Natural killer cell (primary cell): ENCODE measurements around the gene ARHGEF6. TPM values are rescaled to one million over a fixed set of nuclear protein-coding genes. Genes with fewer than 3 reads are reported as not detected.

Experiments
- ATAC-seq, 3 donors: fragments of 150-1000 bp in 2 of 3; fragments of 200-7000 bp in 1 of 3; cut with Tn5 transposase; 1 replicate in 1 of 3; 2 replicates in 2 of 3; pipeline ENCODE4 v1.10.0; 2021; ENCODE audit warnings: mild to moderate bottlenecking in 2 of 3, moderate library complexity in 2 of 3
- DNase-seq, 2 donors: peaks; one replicate each; pipeline versions ENCODE4 v3.0.0 to v3.0.0-alpha.2; 2013 to 2021; ENCODE audit warnings: mixed read lengths in 1 of 2
- H3K27ac ChIP-seq: one replicate; pipeline ENCODE4 v1.5.1; 2013; ENCODE audit warnings: mild to moderate bottlenecking, low read length
- H3K27me3 ChIP-seq: one replicate; pipeline ENCODE4 v1.6.1; 2013; ENCODE audit warnings: low read length; ENCODE audit not compliant: control insufficient read depth, insufficient read depth
- H3K36me3 ChIP-seq: one replicate; pipeline ENCODE4 v1.6.1; 2013; ENCODE audit warnings: low read length; ENCODE audit not compliant: control insufficient read depth, insufficient read depth
- H3K4me1 ChIP-seq: one replicate; pipeline ENCODE4 v1.6.1; 2013; ENCODE audit warnings: low read length; ENCODE audit not compliant: control insufficient read depth, insufficient read depth
- H3K4me3 ChIP-seq: one replicate; pipeline ENCODE4 v1.5.1; 2013; ENCODE audit warnings: low read length
- H3K9me3 ChIP-seq: one replicate; pipeline ENCODE4 v1.6.1; 2013; ENCODE audit warnings: low read length; ENCODE audit not compliant: control insufficient read depth, insufficient read depth
- H3K27ac Mint-ChIP-seq, 2 donors: one replicate each; pipeline ENCODE4 v1.8.0; 2022; ENCODE audit warnings: mild to moderate bottlenecking in 2 of 2, mixed read lengths in 2 of 2, moderate library complexity in 1 of 2
- H3K27me3 Mint-ChIP-seq, 2 donors: one replicate each; pipeline ENCODE4 v1.8.0; 2022; ENCODE audit warnings: low read depth in 2 of 2, mixed read lengths in 2 of 2
- H3K36me3 Mint-ChIP-seq: one replicate; pipeline ENCODE4 v1.8.0; 2022; ENCODE audit warnings: mixed read lengths
- H3K4me1 Mint-ChIP-seq, 2 donors: one replicate each; pipeline ENCODE4 v1.8.0; 2022; ENCODE audit warnings: mixed read lengths in 2 of 2
- H3K4me3 Mint-ChIP-seq: one replicate; pipeline ENCODE4 v1.8.0; 2022; ENCODE audit warnings: mild to moderate bottlenecking, moderate library complexity, mixed read lengths
- H3K9me3 Mint-ChIP-seq, 2 donors: one replicate each; pipeline ENCODE4 v1.8.0; 2022; ENCODE audit warnings: mixed read lengths in 2 of 2
- WGBS: methylation state at CpG from one replicate; pipeline ENCODE4 v1.1.7; 2013; ENCODE audit warnings: missing lambda C conversion rate; ENCODE audit not compliant: insufficient coverage; 5-methylcytosine and 5-hydroxymethylcytosine counted together
- intact Hi-C: fragments of 100-400 bp; cut with micrococcal nuclease; formaldehyde crosslinking; loops from one replicate; pipeline ENCODE4 v1.14.2; 2022
- total RNA-seq, 4 donors: library from RNA; stranded (reverse); fragments of 120-200 nt in 1 of 4; gene quantifications; one replicate each; pipeline versions ENCODE4 v1.2.3 to v1.2.4, GENCODE V29; 2013 to 2022
- TF ChIP-seq, protein P1 (sequence below): fragments of 200-600 bp; IDR thresholded peaks from one replicate; pipeline ENCODE4 v1.8.0; 2022; ENCODE audit warnings: antibody characterized with exemption

Gene ARHGEF6
- total RNA-seq, 3 donors from 2014 or later (not counting 1 experiment from before 2014, with no cell fraction given) = 55.5 to 78.8 (median 75.7) TPM

DNA sequence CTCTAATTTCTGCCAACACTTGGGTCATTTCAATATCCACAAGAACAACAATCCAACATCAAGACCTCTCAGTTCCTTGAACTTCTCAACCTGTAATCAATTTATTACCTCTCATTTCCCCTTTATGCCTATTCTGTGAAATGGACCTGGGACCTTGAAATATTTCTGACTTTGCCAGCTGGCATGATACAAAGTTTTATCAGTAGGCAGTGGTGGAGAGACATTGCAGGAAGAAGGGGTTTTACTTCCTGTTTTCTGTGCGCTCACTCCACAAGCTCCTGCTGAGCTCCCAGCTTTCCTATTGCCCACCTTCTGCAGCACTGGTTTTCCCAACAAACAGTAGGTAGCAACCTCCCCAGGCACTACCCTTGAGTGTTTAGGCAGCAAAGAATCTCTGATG, 3.5 kb upstream of the ARHGEF6 start:
- no peak overlapping the region for H3K4me3 Mint-ChIP-seq
- Histone ChIP-seq H3K4me1 (peaks cover 7% of the 10 kb centered on the region), H3K27ac (no peak overlapping the region), H3K27me3 (no peaks in the 10 kb centered on the region), H3K4me3 (no peak overlapping the region), H3K36me3 (no peaks in the 10 kb centered on the region), H3K9me3 (no peaks in the 10 kb centered on the region)
- DNase-seq = peak in 1 of 2 donors; percentile 20
- TF ChIP-seq, protein P1, sequence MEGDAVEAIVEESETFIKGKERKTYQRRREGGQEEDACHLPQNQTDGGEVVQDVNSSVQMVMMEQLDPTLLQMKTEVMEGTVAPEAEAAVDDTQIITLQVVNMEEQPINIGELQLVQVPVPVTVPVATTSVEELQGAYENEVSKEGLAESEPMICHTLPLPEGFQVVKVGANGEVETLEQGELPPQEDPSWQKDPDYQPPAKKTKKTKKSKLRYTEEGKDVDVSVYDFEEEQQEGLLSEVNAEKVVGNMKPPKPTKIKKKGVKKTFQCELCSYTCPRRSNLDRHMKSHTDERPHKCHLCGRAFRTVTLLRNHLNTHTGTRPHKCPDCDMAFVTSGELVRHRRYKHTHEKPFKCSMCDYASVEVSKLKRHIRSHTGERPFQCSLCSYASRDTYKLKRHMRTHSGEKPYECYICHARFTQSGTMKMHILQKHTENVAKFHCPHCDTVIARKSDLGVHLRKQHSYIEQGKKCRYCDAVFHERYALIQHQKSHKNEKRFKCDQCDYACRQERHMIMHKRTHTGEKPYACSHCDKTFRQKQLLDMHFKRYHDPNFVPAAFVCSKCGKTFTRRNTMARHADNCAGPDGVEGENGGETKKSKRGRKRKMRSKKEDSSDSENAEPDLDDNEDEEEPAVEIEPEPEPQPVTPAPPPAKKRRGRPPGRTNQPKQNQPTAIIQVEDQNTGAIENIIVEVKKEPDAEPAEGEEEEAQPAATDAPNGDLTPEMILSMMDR = no peak
- no peaks in the 10 kb centered on the region for H3K9me3 Mint-ChIP-seq
- H3K27me3 Mint-ChIP-seq = peaks cover 0 to 9% of the 10 kb centered on the region in 2 donors
- no peak overlapping the region for H3K27ac Mint-ChIP-seq
- 0% methylated on average over 1 of the region's 1 CpG for WGBS
- intact Hi-C loops = no loop called here
- no peak for ATAC-seq
- no peaks in the 10 kb centered on the region for H3K36me3 Mint-ChIP-seq
- peaks cover 16 to 21% of the 10 kb centered on the region in 2 donors for H3K4me1 Mint-ChIP-seq

DNA sequence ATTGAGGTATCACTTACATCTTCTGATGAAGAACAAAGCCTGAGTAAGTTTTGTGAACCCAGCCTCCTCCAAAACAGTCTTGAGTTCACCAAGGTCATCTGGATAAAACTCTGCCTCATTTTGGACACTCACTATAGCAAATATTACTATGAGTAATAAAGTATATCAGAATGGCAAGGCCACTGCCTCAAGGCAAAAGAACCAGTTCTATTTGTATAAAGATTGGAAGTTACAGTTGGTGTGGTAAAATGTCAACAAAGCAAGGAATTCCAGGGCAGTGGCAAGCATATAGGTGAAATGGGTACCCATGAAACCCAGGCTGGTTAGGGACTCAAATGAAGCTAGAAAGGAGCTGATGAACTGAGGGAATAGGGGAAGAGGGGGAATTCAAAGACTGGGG, 2.4 kb upstream of the ARHGEF6 start:
- H3K4me3 Mint-ChIP-seq = no peak overlapping the region
- peaks cover 16 to 25% of the 10 kb centered on the region in 2 donors for H3K4me1 Mint-ChIP-seq
- peaks cover 17% of the 10 kb centered on the region for H3K4me1 ChIP-seq
- H3K27ac ChIP-seq = no peak overlapping the region
- no peak overlapping the region for H3K27ac Mint-ChIP-seq
- no peaks in the 10 kb centered on the region for H3K36me3 ChIP-seq
- intact Hi-C loops = no loop called here
- H3K9me3 Mint-ChIP-seq = no peaks in the 10 kb centered on the region
- peaks cover 0 to 5% of the 10 kb centered on the region in 2 donors for H3K27me3 Mint-ChIP-seq
- H3K27me3 ChIP-seq = no peaks in the 10 kb centered on the region
- ATAC-seq (no peak), DNase-seq (no peak)
- H3K9me3 ChIP-seq = no peaks in the 10 kb centered on the region
- H3K36me3 Mint-ChIP-seq = no peaks in the 10 kb centered on the region
- TF ChIP-seq, protein P1 = no peak
- H3K4me3 ChIP-seq = no peak overlapping the region

DNA sequence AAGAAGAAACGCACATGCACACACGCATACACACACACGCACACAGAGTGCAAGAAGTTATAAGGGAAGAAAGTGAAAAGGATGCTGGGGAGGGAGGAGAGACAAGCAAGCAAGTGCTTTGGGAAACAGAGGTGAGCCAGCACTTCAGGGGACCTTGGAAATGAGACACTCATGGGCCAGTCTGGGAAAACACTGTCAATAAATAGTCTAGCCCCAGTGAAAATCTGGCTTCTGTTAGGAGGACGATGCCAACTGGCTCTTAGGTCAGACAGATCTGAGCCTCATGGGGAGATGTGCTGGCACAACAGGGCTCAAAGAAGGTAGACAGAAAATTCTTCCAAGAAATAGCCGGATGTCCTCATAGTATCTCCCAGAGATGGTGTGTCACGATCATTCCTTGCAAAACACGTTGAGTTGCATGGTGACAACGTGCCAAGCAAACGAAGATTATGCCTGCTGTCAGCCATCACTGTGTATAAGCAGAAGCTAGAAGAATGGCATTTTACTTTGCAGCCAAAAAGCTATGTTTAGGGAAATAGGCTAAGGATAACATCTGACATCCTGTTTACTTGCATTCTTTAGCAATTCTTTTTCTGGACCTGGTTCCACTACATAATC, 557 bp upstream of the ARHGEF6 start:
- Histone ChIP-seq H3K27ac (peak overlapping the region; percentile 94), H3K27me3 (no peaks in the 10 kb centered on the region), H3K4me1 (peaks cover 17% of the 10 kb centered on the region), H3K9me3 (no peaks in the 10 kb centered on the region), H3K4me3 (peak overlapping the region; percentile 79), H3K36me3 (no peaks in the 10 kb centered on the region)
- peak overlapping the region; percentile 92 for H3K27ac Mint-ChIP-seq
- 21% methylated on average over 6 of the region's 9 CpGs for WGBS
- peaks cover 20 to 37% of the 10 kb centered on the region in 2 donors for H3K4me1 Mint-ChIP-seq
- DNase-seq (no peak), ATAC-seq (no peak)
- intact Hi-C loops = no loop called here
- TF ChIP-seq, protein P1 = no peak
- H3K36me3 Mint-ChIP-seq = no peaks in the 10 kb centered on the region
- H3K9me3 Mint-ChIP-seq = no peaks in the 10 kb centered on the region
- H3K4me3 Mint-ChIP-seq = peak overlapping the region; percentile 93
- no peaks in the 10 kb centered on the region for H3K27me3 Mint-ChIP-seq

DNA sequence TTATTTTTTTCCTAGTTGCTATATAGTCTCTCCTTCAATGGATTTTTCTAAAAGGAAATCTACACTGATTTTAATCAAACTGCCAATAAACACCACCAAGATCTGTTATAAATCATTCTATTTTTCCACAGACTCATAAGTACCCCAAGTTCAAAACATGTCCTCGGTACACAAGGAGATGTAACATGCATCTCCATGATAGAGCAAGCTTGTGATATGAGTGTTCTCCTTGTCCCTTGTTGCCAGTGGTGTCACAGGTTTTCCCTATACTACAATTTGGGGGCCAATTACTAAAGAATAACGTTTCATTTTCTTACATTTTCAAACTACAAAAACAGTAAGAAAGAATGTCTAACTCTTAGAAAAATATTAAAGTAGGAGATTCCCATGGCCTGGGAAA, 491 bp downstream of the ARHGEF6 start:
- Mint-ChIP-seq H3K4me1 (peaks cover 30 to 47% of the 10 kb centered on the region in 2 donors), H3K4me3 (peak overlapping the region; percentile 93), H3K36me3 (no peaks in the 10 kb centered on the region), H3K27me3 (no peaks in the 10 kb centered on the region), H3K9me3 (no peaks in the 10 kb centered on the region), H3K27ac (peak overlapping the region; percentile 92)
- TF ChIP-seq, protein P1 = no peak
- Histone ChIP-seq H3K4me3 (peak overlapping the region; percentile 79), H3K36me3 (no peaks in the 10 kb centered on the region), H3K27ac (peak overlapping the region; percentile 94), H3K9me3 (no peaks in the 10 kb centered on the region), H3K27me3 (no peaks in the 10 kb centered on the region), H3K4me1 (peaks cover 17% of the 10 kb centered on the region)
- DNase-seq (peak in 1 of 2 donors; percentile 19), ATAC-seq (no peak)
- intact Hi-C loops = no loop called here
- WGBS = no CpG with 5 or more reads among the region's 2 CpGs
